ENCODE data around the gene IPO5. TPM values are rescaled to one million over a fixed set of nuclear protein-coding genes. Genes with fewer than 3 reads are reported as not detected.

Gene IPO5
- total RNA-seq: 100 to 1,000 TPM; 119 to 144 (median 130) TPM

DNA sequence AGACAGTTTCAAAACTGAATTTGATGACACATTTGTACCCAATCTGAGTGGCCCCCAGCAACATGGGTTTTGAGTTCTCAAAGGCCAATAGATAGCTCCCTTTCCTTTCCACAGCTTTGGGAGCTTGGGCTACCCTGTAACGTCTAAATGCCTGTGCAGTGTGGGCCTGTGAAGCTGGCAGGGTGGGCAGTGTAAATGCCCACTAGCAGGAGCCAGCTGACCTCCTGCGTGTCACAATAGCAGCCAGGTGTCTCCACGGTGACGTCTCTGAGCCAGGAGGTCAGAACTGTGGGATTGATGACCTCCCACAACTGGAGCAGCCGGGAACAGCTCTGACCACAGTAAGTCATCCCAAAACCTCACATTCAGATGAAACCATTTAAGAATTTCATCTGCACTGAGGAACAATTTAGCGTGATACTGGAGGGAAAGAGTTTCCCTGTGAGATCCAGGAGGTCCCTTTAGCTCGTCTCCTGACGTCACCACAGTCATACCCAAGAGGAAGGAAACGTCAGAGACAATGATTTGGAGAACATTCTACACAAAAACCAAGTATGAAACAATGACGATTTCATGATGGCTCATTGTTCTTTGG lies at the start of gene IPO5:
Gene IPO5 (plus strand): TSS at position 300 of the 595 bp plus-strand sequence. CDS start 23,022 bp downstream, outside the sequence.
- no peaks in the 10 kb centered on the region for H3K4me1 ChIP-seq
- peak; percentile 62 for DNase-seq (ENCODE audit: extremely low spot score)
- 79% methylated on average over 10 of the region's 10 CpGs for WGBS
- intact Hi-C loops (cut with DNase I): no loop called here
- no peaks in the 10 kb centered on the region for H3K36me3 ChIP-seq
- no peaks in the 10 kb centered on the region for H3K27me3 ChIP-seq
- H3K27ac ChIP-seq (replicated peaks in 1 of 4): no peak within 1 kb of the TSS
- no peaks in the 10 kb centered on the region for H3K9me3 ChIP-seq
- no peak within 1 kb of the TSS for H3K4me3 ChIP-seq
- TF ChIP-seq POLR2A (IDR thresholded peaks at IDR 0.05; ENCODE audit: low read depth): no peak
- TF ChIP-seq, protein P1, sequence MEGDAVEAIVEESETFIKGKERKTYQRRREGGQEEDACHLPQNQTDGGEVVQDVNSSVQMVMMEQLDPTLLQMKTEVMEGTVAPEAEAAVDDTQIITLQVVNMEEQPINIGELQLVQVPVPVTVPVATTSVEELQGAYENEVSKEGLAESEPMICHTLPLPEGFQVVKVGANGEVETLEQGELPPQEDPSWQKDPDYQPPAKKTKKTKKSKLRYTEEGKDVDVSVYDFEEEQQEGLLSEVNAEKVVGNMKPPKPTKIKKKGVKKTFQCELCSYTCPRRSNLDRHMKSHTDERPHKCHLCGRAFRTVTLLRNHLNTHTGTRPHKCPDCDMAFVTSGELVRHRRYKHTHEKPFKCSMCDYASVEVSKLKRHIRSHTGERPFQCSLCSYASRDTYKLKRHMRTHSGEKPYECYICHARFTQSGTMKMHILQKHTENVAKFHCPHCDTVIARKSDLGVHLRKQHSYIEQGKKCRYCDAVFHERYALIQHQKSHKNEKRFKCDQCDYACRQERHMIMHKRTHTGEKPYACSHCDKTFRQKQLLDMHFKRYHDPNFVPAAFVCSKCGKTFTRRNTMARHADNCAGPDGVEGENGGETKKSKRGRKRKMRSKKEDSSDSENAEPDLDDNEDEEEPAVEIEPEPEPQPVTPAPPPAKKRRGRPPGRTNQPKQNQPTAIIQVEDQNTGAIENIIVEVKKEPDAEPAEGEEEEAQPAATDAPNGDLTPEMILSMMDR (IDR thresholded peaks at IDR 0.05): no peak
- no peak for TF ChIP-seq EP300 (IDR thresholded peaks at IDR 0.05)
- TF ChIP-seq POLR2AphosphoS5 (IDR thresholded peaks at IDR 0.05): no peak

DNA sequence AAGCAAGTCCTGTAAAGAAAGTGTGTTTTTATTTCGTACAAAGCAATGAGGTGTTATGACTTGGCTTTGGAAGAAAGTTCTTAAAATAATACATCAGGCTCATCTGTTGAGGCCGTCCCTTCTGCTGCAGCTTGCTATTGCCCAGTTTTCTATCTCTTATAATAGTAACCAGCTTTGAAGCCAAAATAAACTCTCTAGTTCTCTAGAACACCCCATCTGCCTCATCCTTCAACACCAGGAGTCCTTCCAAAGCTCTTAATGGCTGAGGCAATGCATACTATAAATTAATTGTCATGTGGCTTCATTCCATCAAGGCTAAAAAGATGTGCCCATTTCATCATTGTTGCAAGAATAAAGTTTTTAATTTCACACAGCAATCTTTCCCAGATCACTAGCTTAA lies 49.4 kb upstream of the IPO5 start:
- intact Hi-C loops (cut with DNase I): no loop called here
- Histone ChIP-seq H3K4me3 (no peak overlapping the region), H3K4me1 (peaks cover 4 to 40% (median 34%) of the 10 kb centered on the region in 4 donors), H3K27me3 (no peaks in the 10 kb centered on the region), H3K27ac (replicated peaks in 1 of 4) (peak overlapping the region in 2 of 4 donors; percentile 52 to 56), H3K9me3 (no peaks in the 10 kb centered on the region), H3K36me3 (no peaks in the 10 kb centered on the region)
- TF ChIP-seq EP300 (IDR thresholded peaks at IDR 0.05) (no peak), POLR2A (IDR thresholded peaks at IDR 0.05; ENCODE audit: low read depth) (no peak), POLR2AphosphoS5 (IDR thresholded peaks at IDR 0.05) (no peak)
- TF ChIP-seq, protein P1 (IDR thresholded peaks at IDR 0.05): no peak
- 38% methylated on average over 2 of the region's 2 CpGs for WGBS
- DNase-seq (ENCODE audit: extremely low spot score): no peak

DNA sequence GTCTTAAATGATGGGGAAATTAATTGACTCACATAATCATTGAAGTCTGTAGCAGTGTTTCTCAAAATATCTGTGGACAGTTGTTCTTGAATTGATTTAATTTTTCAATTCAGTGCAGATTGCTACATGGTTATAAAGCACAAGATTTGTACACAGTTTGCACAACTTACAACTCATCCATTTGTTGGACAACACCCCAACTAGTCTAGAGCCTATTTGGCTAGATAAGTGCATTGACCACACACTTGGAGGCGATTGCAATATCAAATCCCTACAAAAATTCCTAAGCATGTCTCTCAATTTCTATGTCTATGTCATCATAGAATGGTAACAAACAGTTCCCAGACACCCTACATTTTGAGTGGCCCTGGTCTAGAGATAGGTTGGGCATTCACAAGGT lies 48.0 kb upstream of the IPO5 start:
- H3K27me3 ChIP-seq: no peaks in the 10 kb centered on the region
- no peak for TF ChIP-seq POLR2A (IDR thresholded peaks at IDR 0.05; ENCODE audit: low read depth)
- TF ChIP-seq POLR2AphosphoS5 (IDR thresholded peaks at IDR 0.05): no peak
- TF ChIP-seq EP300 (IDR thresholded peaks at IDR 0.05): no peak
- H3K9me3 ChIP-seq: no peaks in the 10 kb centered on the region
- no peaks in the 10 kb centered on the region for H3K36me3 ChIP-seq
- H3K4me1 ChIP-seq: peaks cover 4 to 28% (median 25%) of the 10 kb centered on the region in 4 donors
- H3K4me3 ChIP-seq: no peak overlapping the region
- DNase-seq (ENCODE audit: extremely low spot score): no peak
- intact Hi-C loops (cut with DNase I): no loop called here
- H3K27ac ChIP-seq (replicated peaks in 1 of 4): no peak overlapping the region
- WGBS: 92% methylated on average over 1 of the region's 1 CpG

DNA sequence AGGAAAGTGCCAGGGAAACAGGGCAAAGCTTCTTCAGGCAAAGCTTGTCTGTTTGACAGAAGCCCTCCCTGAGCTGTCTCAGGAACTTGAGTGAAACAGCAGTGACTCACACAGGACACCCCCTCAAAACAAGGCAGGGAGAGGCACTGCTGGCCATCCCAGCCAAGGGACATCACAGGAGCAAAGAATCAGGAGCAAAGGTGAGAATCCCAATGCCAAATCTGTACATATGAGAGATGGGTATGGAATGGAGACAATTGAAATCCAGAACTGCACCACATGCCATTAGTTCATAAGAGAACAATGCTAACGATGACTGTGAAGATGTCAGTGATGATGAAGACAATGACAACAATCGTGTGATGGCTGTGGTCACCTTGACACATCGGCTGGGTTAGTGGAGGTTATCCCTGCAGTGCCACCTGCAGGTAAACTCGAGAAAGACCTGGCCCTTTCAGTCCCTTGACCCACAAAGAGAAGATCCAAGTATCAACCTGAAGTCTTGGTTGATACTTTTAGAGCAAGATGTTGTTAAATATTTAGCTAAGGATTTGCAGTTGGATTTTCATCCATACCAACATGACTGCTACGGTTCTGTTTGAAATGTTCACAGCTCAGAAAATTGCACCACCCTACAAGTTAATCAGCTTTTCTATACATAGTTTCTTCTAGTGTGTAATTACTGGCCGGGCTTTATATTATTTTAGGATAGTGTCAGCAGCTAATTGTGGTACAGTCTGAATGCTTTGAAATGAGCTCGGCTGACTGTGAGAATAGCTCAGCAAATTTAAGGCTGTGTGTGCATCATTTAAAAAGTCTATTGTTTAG lies 42.0 kb upstream of the IPO5 start:
- Histone ChIP-seq H3K27me3 (no peaks in the 10 kb centered on the region), H3K27ac (replicated peaks in 1 of 4) (no peak overlapping the region), H3K4me1 (no peaks in the 10 kb centered on the region), H3K9me3 (no peaks in the 10 kb centered on the region), H3K36me3 (no peaks in the 10 kb centered on the region), H3K4me3 (no peak overlapping the region)
- intact Hi-C loops (cut with DNase I): loop anchor here (5.0 kb wide), 1 partner anchor 54 kb away; no protein-coding TSS in a partner anchor
- no peak for DNase-seq (ENCODE audit: extremely low spot score)
- 55% methylated on average over 7 of the region's 7 CpGs for WGBS
- TF ChIP-seq EP300 (IDR thresholded peaks at IDR 0.05): no peak
- TF ChIP-seq, protein P1 (IDR thresholded peaks at IDR 0.05): peak; percentile 30 to 58 (median 32)

DNA sequence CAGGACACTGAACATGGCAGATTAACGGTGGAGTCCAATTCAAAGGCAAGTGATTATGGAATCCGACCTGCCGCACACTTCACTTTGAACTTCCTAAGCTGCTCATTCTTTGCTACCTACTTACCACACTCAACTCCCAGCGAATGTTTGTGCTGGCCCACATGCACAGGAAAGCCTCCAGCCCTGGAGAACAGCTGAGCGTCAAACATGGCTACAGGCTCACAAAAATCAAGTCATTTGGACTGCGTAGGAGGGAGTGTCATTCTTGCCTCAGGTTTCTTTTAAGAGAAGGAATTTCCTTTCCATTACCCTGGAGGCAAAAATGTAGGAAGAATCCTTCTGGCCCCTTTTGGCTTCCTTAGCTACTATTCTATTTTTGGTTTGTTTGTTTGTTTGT lies 41.3 kb upstream of the IPO5 start:
- intact Hi-C loops (cut with DNase I): loop anchor here (5.0 kb wide), 1 partner anchor 55 kb away; no protein-coding TSS in a partner anchor
- Histone ChIP-seq H3K36me3 (no peaks in the 10 kb centered on the region), H3K27me3 (no peaks in the 10 kb centered on the region), H3K9me3 (no peaks in the 10 kb centered on the region), H3K27ac (replicated peaks in 1 of 4) (no peak overlapping the region), H3K4me3 (no peak overlapping the region), H3K4me1 (no peaks in the 10 kb centered on the region)
- TF ChIP-seq EP300 (IDR thresholded peaks at IDR 0.05) (no peak), POLR2A (IDR thresholded peaks at IDR 0.05; ENCODE audit: low read depth) (no peak), POLR2AphosphoS5 (IDR thresholded peaks at IDR 0.05) (no peak)
- TF ChIP-seq, protein P1 (IDR thresholded peaks at IDR 0.05): no peak
- DNase-seq (ENCODE audit: extremely low spot score): no peak
- WGBS: 75% methylated on average over 6 of the region's 6 CpGs

Data from esophagus muscularis mucosa (tissue), 4 donors.